Activated CD4-positive, alpha-beta T cell treated with anti-CD3 and anti-CD28 coated beads for 48 hours (primary cell): ENCODE results near the gene VPS37C.

Experiments
- DNase-seq: peaks from one replicate; pipeline ENCODE4 v3.0.0-alpha.2; 2020

Gene VPS37C

GRCh38 chr11:61152816-61153592, 8.2 kb downstream of the VPS37C start:
- DNase-seq, result no peak

DNA sequence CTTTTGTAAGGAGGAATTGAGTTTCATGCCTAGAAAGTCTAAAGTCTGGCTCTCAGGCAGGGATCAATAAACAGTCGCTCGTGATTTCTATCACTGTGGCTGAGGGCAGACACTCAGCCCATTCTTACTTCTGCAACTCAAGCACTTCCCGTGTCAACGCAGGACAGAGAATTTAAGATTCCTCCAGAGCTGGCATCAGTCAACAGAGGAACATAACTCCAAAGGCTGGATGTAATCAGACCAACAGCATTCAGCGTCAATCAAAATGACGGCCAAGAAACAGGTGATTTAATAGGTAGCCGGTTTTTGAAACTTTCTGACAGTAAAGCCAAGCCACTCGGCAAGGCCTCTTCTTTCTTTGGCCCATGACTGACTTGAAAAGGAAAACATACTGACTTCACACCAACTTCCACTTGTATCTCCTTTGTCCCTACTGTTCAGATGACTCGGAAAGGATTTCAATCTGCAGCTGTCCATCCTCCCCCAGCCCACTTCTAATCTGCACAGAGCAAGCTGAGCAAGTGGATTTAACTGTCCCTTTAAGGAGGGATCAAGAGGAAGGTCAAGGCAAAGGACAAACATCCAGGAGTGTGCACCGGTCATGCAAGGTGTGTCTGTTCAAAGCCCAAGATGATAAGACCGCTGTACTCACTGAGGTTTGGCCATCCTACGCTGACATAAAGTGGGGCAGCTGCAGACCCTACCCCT, 9.5 kb downstream of the VPS37C start:
- no peak for DNase-seq

GRCh38 chr11:61150706-61151544, 10.3 kb downstream of the VPS37C start:
- no peak for DNase-seq

GRCh38 chr11:61149624-61150615, 11.3 kb downstream of the VPS37C start:
- no peak for DNase-seq

DNA sequence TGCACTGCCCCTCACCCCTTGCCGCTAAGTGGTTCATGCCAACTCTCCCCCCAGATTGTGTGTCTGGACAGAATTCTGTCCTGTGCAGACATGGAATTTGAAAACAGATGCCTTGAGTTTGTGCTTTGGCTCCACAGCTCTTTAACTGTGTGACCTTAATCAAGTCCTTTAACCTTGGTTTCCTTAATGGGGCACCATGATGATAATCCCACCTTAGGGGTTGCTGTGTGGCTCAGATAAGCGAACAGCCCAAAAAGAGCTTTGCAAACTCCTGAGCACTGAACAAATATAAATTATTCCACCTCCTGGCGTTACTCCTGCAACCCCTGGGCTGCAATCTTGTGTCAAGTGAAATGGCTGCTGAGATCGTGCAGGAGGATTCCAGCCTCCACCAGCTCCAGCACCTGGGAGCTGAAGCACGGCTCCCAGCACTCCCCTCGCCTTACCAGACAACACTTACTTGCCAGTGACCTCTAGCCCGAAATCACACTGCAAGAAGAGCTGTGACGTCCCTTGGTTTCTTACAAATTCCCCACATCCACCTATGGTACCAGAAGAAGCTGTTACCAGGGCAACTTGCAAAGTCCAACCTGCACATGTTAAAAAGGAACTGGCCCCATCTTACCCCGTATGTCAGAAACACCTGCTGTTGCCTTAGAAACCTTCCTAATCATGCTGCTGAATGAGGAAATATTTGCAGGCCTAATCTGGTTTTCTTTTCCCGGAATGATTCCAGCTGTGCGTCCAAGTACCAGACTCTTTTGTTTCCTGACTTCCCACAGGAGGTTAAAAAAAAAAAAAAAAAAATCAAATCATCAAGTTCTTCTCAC, 13.2 kb downstream of the VPS37C start:
- DNase-seq, result no peak

- DNase-seq, result no peak
Measured at GRCh38 chr11:61147271-61147670, 14.0 kb downstream of the VPS37C start.

DNA sequence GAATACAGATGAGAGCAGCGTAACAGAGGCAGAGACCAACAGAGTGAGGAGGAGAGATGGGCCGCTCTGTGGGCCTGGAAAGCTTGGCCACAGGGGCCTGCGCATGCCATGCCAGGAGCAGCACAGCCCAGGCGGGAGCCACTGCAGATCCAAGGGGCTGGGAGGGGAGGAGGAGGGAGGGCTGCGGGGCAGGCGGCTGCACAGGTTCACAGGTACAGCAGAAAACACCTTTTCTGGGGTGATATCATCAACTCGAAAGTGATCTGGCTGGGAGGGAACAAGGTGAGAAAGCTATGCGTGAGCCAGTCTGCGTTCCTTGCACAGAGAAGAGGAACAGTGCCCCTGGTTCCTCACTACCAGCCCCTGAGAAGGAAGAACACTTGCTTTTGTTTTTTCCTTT, 14.8 kb downstream of the VPS37C start:
- no peak for DNase-seq

DNA sequence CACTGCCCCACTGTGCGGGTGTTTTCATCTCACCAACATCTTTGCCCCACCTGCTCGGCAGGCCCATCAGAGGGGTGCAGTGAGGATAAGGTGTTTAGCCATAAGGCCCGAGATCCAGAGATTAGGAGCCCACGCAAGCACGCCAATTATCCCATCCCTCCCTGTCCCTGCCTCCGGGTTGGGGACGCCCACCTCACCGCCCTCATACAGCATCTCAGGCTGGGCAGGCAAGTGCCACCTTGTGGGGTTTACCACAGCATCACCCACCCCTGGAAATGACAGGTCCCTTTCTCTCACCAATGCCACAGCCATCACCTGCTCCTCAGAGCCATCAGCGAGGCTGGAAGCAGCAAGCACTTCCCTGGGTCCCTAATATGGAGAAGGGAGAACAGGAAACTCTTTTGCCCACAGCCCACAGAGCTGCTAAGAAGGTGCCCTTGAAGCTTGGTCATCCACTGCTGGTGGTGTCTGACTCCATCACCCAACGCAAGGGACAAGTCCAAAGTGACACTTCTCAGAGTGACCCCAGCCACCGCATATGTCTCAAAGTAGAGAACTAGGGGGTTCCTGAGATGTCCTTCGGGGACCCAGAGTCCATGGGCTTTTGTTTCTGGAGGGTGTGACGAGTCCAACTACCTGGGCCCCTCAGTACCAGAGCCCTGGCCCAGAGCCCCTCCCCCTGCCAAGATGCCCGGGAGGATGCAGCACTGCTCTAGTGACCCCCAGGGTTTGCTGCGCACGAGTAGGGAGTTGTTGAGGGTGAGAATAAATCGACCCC, 15.8 kb downstream of the VPS37C start:
- DNase-seq, result no peak

DNA sequence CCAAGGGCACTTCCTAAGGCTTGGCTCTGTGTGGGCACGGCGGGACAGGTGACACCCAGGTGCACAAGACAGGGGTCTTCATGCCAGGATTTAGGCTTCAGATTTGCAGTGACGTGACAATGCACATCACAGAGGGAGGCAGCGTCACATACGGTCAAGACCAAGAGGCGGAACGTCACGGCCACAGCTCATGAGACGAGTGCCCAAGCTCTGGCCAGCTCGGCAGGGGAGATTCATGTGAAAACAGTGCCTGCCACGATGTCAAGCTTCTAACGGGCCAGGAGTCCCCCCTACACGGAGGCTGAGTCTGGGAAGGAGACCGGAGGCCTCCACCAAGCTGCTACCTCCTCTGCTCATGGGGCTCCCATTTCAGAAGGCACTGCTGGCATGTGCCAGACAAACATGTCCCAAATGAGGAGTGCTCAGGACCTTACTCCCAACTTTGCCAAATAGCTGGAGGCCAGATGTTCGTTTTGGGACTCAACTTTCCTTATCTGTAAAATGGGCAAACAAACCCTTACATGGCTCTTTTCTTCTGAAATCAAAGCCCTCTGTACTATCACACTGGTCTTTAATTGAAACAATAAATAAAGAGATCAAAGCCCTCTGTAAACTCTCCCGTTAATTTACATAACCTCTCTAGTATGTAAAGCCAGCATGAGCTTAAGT, 16.6 kb downstream of the VPS37C start:
- no peak for DNase-seq

DNA sequence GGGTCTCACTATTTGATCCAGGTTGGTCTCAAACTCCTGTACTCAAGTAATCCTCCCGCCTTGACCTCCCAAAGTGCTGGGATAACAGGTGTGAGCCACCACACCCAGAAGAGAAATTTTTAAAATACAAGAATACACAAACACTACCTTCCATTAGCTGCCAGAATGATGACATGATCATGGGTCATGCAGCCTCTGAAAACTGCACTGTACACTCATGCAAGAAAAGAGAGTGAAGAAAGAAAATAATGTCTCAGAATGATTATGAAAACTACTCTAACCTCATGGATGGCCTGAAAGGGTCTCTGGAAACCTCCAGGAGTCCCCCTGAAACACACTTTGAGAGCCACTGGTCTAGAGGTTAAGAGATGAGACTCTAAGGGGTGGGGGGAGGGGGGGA, 18.8 kb downstream of the VPS37C start:
- DNase-seq, result no peak

DNA sequence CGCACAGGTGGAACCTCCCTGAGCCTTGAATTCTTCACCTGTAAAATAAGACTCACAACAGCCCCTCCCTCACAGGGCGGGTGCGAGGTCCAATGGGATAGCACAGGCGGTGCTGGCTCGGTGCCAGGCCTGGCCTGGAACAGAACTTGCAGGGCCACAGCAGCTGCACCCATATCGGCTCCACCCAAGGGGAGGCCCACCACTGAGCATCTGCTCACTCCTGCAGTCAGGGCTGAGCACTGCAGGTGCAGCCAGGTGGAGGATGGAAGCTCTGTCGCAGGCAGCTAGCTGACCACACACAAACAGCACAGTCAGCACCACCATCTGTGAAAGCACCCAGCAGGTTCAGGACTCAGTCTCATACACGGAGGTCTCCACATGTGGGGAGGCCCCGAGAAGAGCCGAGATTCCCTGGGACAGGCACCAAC, 19.6 kb downstream of the VPS37C start:
- DNase-seq, result no peak

DNA sequence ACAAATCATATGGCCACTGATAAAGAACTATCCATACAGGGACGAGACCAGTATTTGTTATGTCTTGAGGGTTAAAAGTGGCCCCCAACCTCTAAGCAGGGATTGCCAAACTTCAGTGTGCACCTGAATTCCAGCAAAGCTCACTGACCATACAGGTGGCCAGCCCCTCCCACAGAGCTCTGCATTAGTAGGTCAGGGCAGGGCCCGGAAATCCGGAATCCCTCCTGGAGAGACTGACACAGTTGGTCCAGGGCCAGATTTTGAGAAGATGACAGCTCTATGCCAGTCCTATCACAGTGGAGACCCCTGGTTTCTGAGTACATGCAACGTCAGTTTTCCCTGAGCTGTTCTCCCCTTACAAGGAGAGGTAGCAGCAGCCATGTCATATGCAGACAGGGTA, 20.8 kb downstream of the VPS37C start:
- DNase-seq, result no peak

- no peak for DNase-seq
Measured at GRCh38 chr11:61139387-61139786, 21.8 kb downstream of the VPS37C start.

DNA sequence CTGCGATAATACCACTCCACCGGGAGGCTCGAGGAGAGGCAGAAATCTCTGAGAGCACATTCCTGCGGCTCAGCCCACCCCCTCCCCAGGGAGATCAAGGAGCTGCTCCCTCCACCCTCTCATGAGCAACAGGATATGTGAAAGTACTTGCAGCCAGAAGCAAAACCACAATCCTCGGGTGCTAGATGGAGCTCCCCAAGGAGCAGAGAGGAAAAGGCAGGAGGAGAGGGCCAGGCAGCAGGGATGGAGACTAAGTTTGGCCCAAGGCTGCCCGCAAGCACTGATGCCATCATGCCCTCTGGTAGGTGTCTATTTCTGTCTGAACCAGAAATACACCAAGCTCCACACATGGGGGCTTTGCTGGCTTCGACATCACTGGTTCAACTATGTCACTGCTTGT, 22.3 kb downstream of the VPS37C start:
- DNase-seq, result no peak

- DNase-seq, result no peak
Measured at GRCh38 chr11:61134801-61135257, 26.4 kb downstream of the VPS37C start.

GRCh38 chr11:61133956-61134662, 27.1 kb downstream of the VPS37C start:
- DNase-seq, result no peak

GRCh38 chr11:61133145-61133544, 28.1 kb downstream of the VPS37C start:
- no peak for DNase-seq

- no peak for DNase-seq
Measured at GRCh38 chr11:61132646-61133045, 28.6 kb downstream of the VPS37C start.

DNA sequence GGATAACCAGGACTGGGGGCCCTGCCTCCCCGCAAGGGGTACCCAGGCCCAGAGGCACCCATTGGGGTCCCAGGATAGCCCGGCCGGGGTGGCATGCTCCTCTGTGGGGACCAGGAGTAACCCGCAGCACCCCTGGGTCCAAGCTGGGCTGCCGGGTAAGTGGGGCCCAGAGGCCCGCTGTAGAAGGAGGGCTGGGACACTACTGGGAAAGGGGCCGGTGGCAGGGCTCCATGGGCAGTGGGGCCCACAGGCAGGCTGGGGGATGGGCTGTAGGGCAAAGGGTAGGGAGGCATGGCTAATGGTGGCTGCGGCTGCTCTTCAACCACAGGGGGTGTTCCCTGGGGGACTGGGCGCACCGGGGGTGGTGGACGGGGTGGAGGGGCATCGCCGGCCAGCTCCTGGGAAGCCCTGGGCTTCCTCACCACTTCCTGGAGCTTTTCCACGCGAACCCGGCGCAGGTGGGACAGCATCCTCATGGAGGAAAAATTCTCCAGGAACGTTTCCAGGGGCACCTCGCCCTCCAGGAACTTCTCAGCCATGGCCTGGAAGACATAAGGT, 29.1 kb downstream of the VPS37C start:
- DNase-seq, result no peak
